Right renal pelvis (tissue), 4 donors: Measurements from ENCODE around the gene NOTCH1. TPM values are rescaled to one million over a fixed set of nuclear protein-coding genes. Genes with fewer than 3 reads are reported as not detected.

Experiments used
- DNase-seq, 4 donors: peaks; one replicate each; pipeline ENCODE4 v3.0.0-alpha.2; 2013; ENCODE audit warnings: low read depth in 4 of 4, low spot score in 3 of 4, missing footprints in 1 of 4
- polyA plus RNA-seq, 4 donors: library from polyadenylated mRNA; unstranded; fragments of 120-200 nt; gene quantifications; one replicate each; pipeline ENCODE4 v1.2.1, GENCODE V29; 2013; ENCODE audit not compliant: insufficient read length in 4 of 4

Gene NOTCH1
- polyA plus RNA-seq, 4 donors: 25.4 to 41.4 (median 29.5) TPM

- no peak for DNase-seq
Measured at GRCh38 chr9:136492978-136493522, 52.8 kb downstream of the NOTCH1 start.

- DNase-seq: no peak
Measured at GRCh38 chr9:136489731-136490130, 56.1 kb downstream of the NOTCH1 start.

GRCh38 chr9:136488247-136489214 lies 57.3 kb downstream of the NOTCH1 start:
- DNase-seq: peak in 1 of 4 donors; percentile 42

- DNase-seq: no peak
Measured at GRCh38 chr9:136487672-136488071, 58.2 kb downstream of the NOTCH1 start.

GRCh38 chr9:136486823-136487620 lies 58.8 kb downstream of the NOTCH1 start:
- DNase-seq: no peak

GRCh38 chr9:136486131-136486530 lies 59.7 kb downstream of the NOTCH1 start:
- no peak for DNase-seq

- peak; percentile 47 to 75 (median 68) for DNase-seq
Measured at GRCh38 chr9:136485049-136486045, 60.5 kb downstream of the NOTCH1 start.

GRCh38 chr9:136484153-136485048 lies 61.4 kb downstream of the NOTCH1 start:
- no peak for DNase-seq

- peak; percentile 76 to 92 (median 80) for DNase-seq
Measured at GRCh38 chr9:136483589-136484152, 62.2 kb downstream of the NOTCH1 start.

GRCh38 chr9:136482793-136483588 lies 62.9 kb downstream of the NOTCH1 start, which contains the start of gene SEC16A:
Gene SEC16A (minus strand): TSS chr9:136483040. CDS start chr9:136477615, 5,425 bp downstream.
- peak; percentile 97 to 100 (median 98) for DNase-seq

GRCh38 chr9:136482046-136482792 lies 63.6 kb downstream of the NOTCH1 start:
- DNase-seq: no peak

GRCh38 chr9:136481558-136481957 lies 64.3 kb downstream of the NOTCH1 start:
- DNase-seq: no peak

GRCh38 chr9:136476369-136477150 lies 69.3 kb downstream of the NOTCH1 start:
- no peak for DNase-seq

GRCh38 chr9:136474974-136475865 lies 70.6 kb downstream of the NOTCH1 start:
- no peak for DNase-seq

- DNase-seq: no peak
Measured at GRCh38 chr9:136474021-136474640, 71.7 kb downstream of the NOTCH1 start.
